Measurements from ENCODE around the gene CAPN6. TPM values are rescaled to one million over a fixed set of nuclear protein-coding genes. Genes with fewer than 3 reads are reported as not detected.

Gene CAPN6
- total RNA-seq, 1 donor from 2014 or later = 232 TPM

DNA sequence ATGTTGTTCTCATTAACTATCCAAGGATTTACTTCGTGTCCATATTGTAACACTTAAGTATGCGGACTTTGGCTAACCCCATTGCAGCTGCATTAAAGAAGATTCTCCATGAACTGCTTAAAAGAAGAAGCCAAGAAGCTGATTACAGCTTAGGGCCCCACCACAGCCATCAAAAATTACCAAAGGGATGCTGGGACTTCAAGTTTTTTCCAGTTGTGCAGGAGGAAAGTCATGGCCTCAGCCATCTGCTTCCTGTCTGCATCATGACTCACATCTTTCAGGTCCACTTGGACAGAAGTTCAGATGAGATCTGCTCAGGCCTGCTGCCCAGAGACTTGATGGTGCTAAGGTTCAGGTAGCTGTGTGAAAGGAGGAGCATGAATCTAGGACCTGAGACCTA is 38.8 kb upstream of the CAPN6 start:
- H3K9me3 Mint-ChIP-seq = no peaks in the 10 kb centered on the region
- H3K9me3 ChIP-seq (ENCODE audit: low read depth) = no peaks in the 10 kb centered on the region
- TF ChIP-seq EZH2phosphoT487 (IDR thresholded peaks at IDR 0.05) (no peak), CTCF (IDR thresholded peaks at IDR 0.05) (no peak), EZH2 (IDR thresholded peaks at IDR 0.05) (no peak)
- H3K9ac ChIP-seq = no peak overlapping the region
- no peak overlapping the region for H3K27ac ChIP-seq
- no peak overlapping the region for H3K4me3 ChIP-seq
- H3K27me3 ChIP-seq = no peaks in the 10 kb centered on the region
- DNase-seq (ENCODE audit: low spot score) = no peak
- peaks cover 2% of the 10 kb centered on the region for H3K27me3 Mint-ChIP-seq (ENCODE audit: insufficient read depth, low read depth)
- H3K27ac Mint-ChIP-seq = no peak overlapping the region
- H3K4me1 ChIP-seq = peaks cover 59% of the 10 kb centered on the region
- no peaks in the 10 kb centered on the region for H3K79me2 ChIP-seq (ENCODE audit: low read depth)
- peaks cover 43% of the 10 kb centered on the region for H3F3A ChIP-seq (ENCODE audit: low read depth)
- H2AFZ ChIP-seq (replicated peaks) = no peak overlapping the region
- no peaks in the 10 kb centered on the region for H3K36me3 Mint-ChIP-seq
- H3K4me3 Mint-ChIP-seq = no peak overlapping the region
- peaks cover 13% of the 10 kb centered on the region for H3K4me1 Mint-ChIP-seq
- H3K4me2 ChIP-seq = no peak overlapping the region
- H4K20me1 ChIP-seq (ENCODE audit: low read depth) = no peaks in the 10 kb centered on the region
- no peaks in the 10 kb centered on the region for H3K36me3 ChIP-seq

GRCh38 chrX:111308039-111308438 is 37.8 kb upstream of the CAPN6 start:
- Mint-ChIP-seq H3K9me3 (no peaks in the 10 kb centered on the region), H3K4me1 (peaks cover 13% of the 10 kb centered on the region), H3K27ac (no peak overlapping the region), H3K27me3 (ENCODE audit: insufficient read depth, low read depth) (no peaks in the 10 kb centered on the region), H3K4me3 (no peak overlapping the region), H3K36me3 (no peaks in the 10 kb centered on the region)
- Histone ChIP-seq H3K79me2 (ENCODE audit: low read depth) (no peaks in the 10 kb centered on the region), H3K27me3 (no peaks in the 10 kb centered on the region), H3K4me3 (no peak overlapping the region), H3K9me3 (ENCODE audit: low read depth) (no peaks in the 10 kb centered on the region), H3K4me2 (peak overlapping the region; percentile 6), H3K27ac (peak overlapping the region; percentile 23), H2AFZ (replicated peaks) (peak overlapping the region; percentile 44), H3F3A (ENCODE audit: low read depth) (peaks cover 42% of the 10 kb centered on the region), H3K4me1 (peaks cover 59% of the 10 kb centered on the region), H3K9ac (no peak overlapping the region), H3K36me3 (no peaks in the 10 kb centered on the region), H4K20me1 (ENCODE audit: low read depth) (no peaks in the 10 kb centered on the region)
- no peak for DNase-seq (ENCODE audit: low spot score)
- TF ChIP-seq EZH2 (IDR thresholded peaks at IDR 0.05) (no peak), CTCF (IDR thresholded peaks at IDR 0.05) (no peak), EZH2phosphoT487 (IDR thresholded peaks at IDR 0.05) (no peak)

GRCh38 chrX:111302284-111302683 is 32.0 kb upstream of the CAPN6 start:
- Histone ChIP-seq H3K4me1 (peaks cover 16% of the 10 kb centered on the region), H3K4me2 (no peak overlapping the region), H3F3A (ENCODE audit: low read depth) (peaks cover 13% of the 10 kb centered on the region), H3K9me3 (ENCODE audit: low read depth) (no peaks in the 10 kb centered on the region), H3K4me3 (no peak overlapping the region), H2AFZ (replicated peaks) (no peak overlapping the region), H3K9ac (no peak overlapping the region), H3K27me3 (no peaks in the 10 kb centered on the region), H3K79me2 (ENCODE audit: low read depth) (no peaks in the 10 kb centered on the region), H3K36me3 (no peaks in the 10 kb centered on the region), H3K27ac (no peak overlapping the region), H4K20me1 (ENCODE audit: low read depth) (no peaks in the 10 kb centered on the region)
- Mint-ChIP-seq H3K9me3 (no peaks in the 10 kb centered on the region), H3K27ac (no peak overlapping the region), H3K4me1 (peaks cover 8% of the 10 kb centered on the region), H3K4me3 (no peak overlapping the region), H3K36me3 (no peaks in the 10 kb centered on the region), H3K27me3 (ENCODE audit: insufficient read depth, low read depth) (no peaks in the 10 kb centered on the region)
- TF ChIP-seq EZH2phosphoT487 (IDR thresholded peaks at IDR 0.05) = no peak
- TF ChIP-seq EZH2 (IDR thresholded peaks at IDR 0.05) = no peak
- TF ChIP-seq CTCF (IDR thresholded peaks at IDR 0.05) = no peak
- no peak for DNase-seq (ENCODE audit: low spot score)

Measured in neural progenitor cell (in vitro differentiated cells).